B cell (primary cell): ENCODE measurements around the gene PHACTR3. TPM values are rescaled to one million over a fixed set of nuclear protein-coding genes. Genes with fewer than 3 reads are reported as not detected.

Experiments used
- ATAC-seq: fragments of 200-7000 bp; cut with Tn5 transposase; one replicate; pipeline ENCODE4 v1.10.0; 2021; ENCODE audit warnings: low read depth, mild to moderate bottlenecking, moderate number of reproducible peaks, moderate library complexity
- CTCF ChIA-PET: fragments of 350-600 bp; sonication (Branson Sonifier 250); formaldehyde crosslinking; loops from one replicate; lab custom pipeline; 2021; ENCODE audit warnings: antibody characterized with exemption, inconsistent platforms; lab: Charles Lee
- POLR2A ChIA-PET: fragments of 350-600 bp; sonication (Branson Sonifier 250); formaldehyde crosslinking; loops from one replicate; lab custom pipeline; 2021; ENCODE audit warnings: antibody characterized with exemption; lab: Charles Lee
- DNase-seq: peaks from one replicate; pipeline ENCODE4 v3.0.0; 2013
- H2AFZ ChIP-seq: 2 replicates; pipeline ENCODE4 v1.6.1; 2012; ENCODE audit warnings: mild to moderate bottlenecking, low read depth, low read length; ENCODE audit not compliant: insufficient read depth, poor library complexity, severe bottlenecking
- H3K27ac ChIP-seq, 2 donors: 1 replicate in 1 of 2; 2 replicates in 1 of 2; pipeline ENCODE4 v1.5.1; 2012 to 2013; ENCODE audit warnings: low read length in 2 of 2, mild to moderate bottlenecking in 2 of 2, moderate library complexity in 1 of 2
- H3K27me3 ChIP-seq, 4 experiments: fragments of 200-600 bp in 1 of 4; sonication (generic) in 1 of 4; replicated peaks in 1 of 4; 1 replicate in 2 of 4; 2 replicates in 2 of 4; pipeline versions ENCODE4 v1.6.1 to v1.7.0; 2013 to 2016; ENCODE audit warnings: low read length in 3 of 4, mild to moderate bottlenecking in 2 of 4, mixed read lengths in 1 of 4, moderate library complexity in 1 of 4; ENCODE audit not compliant: insufficient read depth in 4 of 4, control insufficient read depth in 3 of 4; ENCODE audit errors: control extremely low read depth in 1 of 4
- H3K36me3 ChIP-seq, 2 experiments: replicated peaks in 1 of 2; 1 replicate in 1 of 2; 2 replicates in 1 of 2; pipeline versions ENCODE4 v1.6.1 to v1.7.1; 2013; ENCODE audit warnings: low read length in 1 of 2; ENCODE audit not compliant: insufficient read depth in 2 of 2, control insufficient read depth in 1 of 2; ENCODE audit errors: control extremely low read depth in 1 of 2, extremely low read depth in 1 of 2
- H3K4me1 ChIP-seq, 2 donors: fragments of 200-600 bp in 1 of 2; sonication (generic) in 1 of 2; 1 replicate in 1 of 2; 2 replicates in 1 of 2; pipeline versions ENCODE4 v1.5.1 to v1.6.1; 2013 to 2017; ENCODE audit warnings: low read length in 2 of 2; ENCODE audit not compliant: control insufficient read depth in 2 of 2, insufficient read depth in 2 of 2
- H3K4me2 ChIP-seq: replicated peaks from 2 replicates; pipeline ENCODE3; 2012; ENCODE audit warnings: mild to moderate bottlenecking, low read depth, low read length; ENCODE audit not compliant: poor library complexity, severe bottlenecking
- H3K4me3 ChIP-seq, 5 experiments: fragments of 200-600 bp in 1 of 5; sonication (generic) in 1 of 5; 1 replicate in 3 of 5; 2 replicates in 2 of 5; pipeline versions ENCODE4 v1.5.1 to v1.7.0; 2011 to 2016; ENCODE audit warnings: low read length in 4 of 5, mild to moderate bottlenecking in 4 of 5, low read depth in 2 of 5, control low read depth in 1 of 5, moderate library complexity in 1 of 5; ENCODE audit not compliant: insufficient read depth in 1 of 5; ENCODE audit errors: control extremely low read depth in 1 of 5, extremely low read depth in 1 of 5
- H3K79me2 ChIP-seq: fragments of 200-600 bp; sonication (generic); one replicate; pipeline ENCODE4 v1.6.0; 2016; ENCODE audit warnings: low read length; ENCODE audit not compliant: control insufficient read depth, insufficient read depth
- H3K9ac ChIP-seq: fragments of 200-600 bp; sonication (generic); 2 replicates; pipeline ENCODE4 v1.6.1; 2017; ENCODE audit warnings: mild to moderate bottlenecking, low read length, moderate library complexity
- H3K9me3 ChIP-seq, 3 donors: one replicate each; pipeline versions ENCODE4 v1.6.1 to v1.7.1; 2013; ENCODE audit warnings: low read length in 2 of 3; ENCODE audit not compliant: control insufficient read depth in 2 of 3, insufficient read depth in 1 of 3; ENCODE audit errors: control extremely low read depth in 1 of 3
- H4K20me1 ChIP-seq: 2 replicates; pipeline ENCODE4 v1.6.0; 2012; ENCODE audit warnings: mild to moderate bottlenecking, low read length; ENCODE audit not compliant: insufficient read depth, control insufficient read depth, poor library complexity, severe bottlenecking
- H3K27ac Mint-ChIP-seq: one replicate; pipeline ENCODE4 v1.8.0; 2021; ENCODE audit warnings: mixed read lengths
- H3K27me3 Mint-ChIP-seq: one replicate; pipeline ENCODE4 v1.8.0; 2021; ENCODE audit warnings: mixed read lengths
- H3K4me1 Mint-ChIP-seq: one replicate; pipeline ENCODE4 v1.8.0; 2021; ENCODE audit warnings: mixed read lengths
- H3K4me3 Mint-ChIP-seq: one replicate; pipeline ENCODE4 v1.8.0; 2021; ENCODE audit warnings: mixed read lengths
- H3K9me3 Mint-ChIP-seq: one replicate; pipeline ENCODE4 v1.8.0; 2022; ENCODE audit warnings: mixed read lengths; ENCODE audit not compliant: insufficient read depth
- EZH2 ChIP-seq: IDR thresholded peaks from 2 replicates; pipeline ENCODE4 v1.6.1; 2012; ENCODE audit warnings: borderline replicate concordance, low read depth, mild to moderate bottlenecking, moderate library complexity, low read length; ENCODE audit not compliant: insufficient read depth, poor library complexity, severe bottlenecking
- WGBS: methylation state at CpG from one replicate; pipeline ENCODE4 v1.1.5; 2013; ENCODE audit warnings: missing lambda C conversion rate; ENCODE audit not compliant: insufficient coverage; 5-methylcytosine and 5-hydroxymethylcytosine counted together
- intact Hi-C: fragments of 100-400 bp; cut with micrococcal nuclease; formaldehyde crosslinking; loops from one replicate; pipeline ENCODE4 v1.10.0; 2022
- polyA plus RNA-seq: library from polyadenylated mRNA; depleted of rRNA; stranded (reverse); fragments of >200 nt; gene quantifications from 2 replicates; pipeline ENCODE4 v1.2.3, GENCODE V29; 2012
- total RNA-seq, 2 donors: library from RNA; stranded (reverse); fragments of 120-200 nt in 1 of 2; gene quantifications; 1 replicate in 1 of 2; 2 replicates in 1 of 2; pipeline versions ENCODE4 v1.2.3 to v1.2.4, GENCODE V29; 2013 to 2022
- TF ChIP-seq, protein P1 (sequence below): fragments of 200-600 bp; IDR thresholded peaks from one replicate; pipeline ENCODE4 v1.8.0; 2022; ENCODE audit warnings: antibody characterized with exemption, mild to moderate bottlenecking

The PHACTR3 gene
- total and polyA plus RNA-seq, 2 donors (not counting 1 experiment from before 2014, with no cell fraction given): not detected

DNA sequence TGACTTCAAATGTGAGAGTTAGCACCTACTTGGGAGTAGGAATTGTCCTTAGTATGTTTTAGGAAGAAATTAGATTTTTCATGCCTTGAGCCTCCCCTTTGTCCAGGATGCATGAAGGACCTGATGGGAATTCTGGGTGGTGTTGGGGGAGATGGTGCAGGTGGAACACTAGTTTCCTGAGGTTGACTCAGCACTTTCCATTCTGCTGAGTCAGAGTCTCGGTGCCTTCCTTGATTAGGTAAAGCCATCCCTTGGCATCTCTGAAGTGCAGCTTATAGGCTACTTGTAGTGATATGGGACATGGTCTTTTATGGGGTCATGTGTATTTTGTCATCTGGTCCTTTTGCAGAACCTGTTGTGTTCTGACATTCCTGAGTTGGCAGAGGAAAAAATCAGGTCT lies 105.3 kb downstream of the PHACTR3 start:
- peaks cover 6% of the 10 kb centered on the region for H3K9me3 Mint-ChIP-seq
- no peak overlapping the region for H3K27ac Mint-ChIP-seq
- Histone ChIP-seq H3K9me3 (peaks cover 4 to 14% (median 6%) of the 10 kb centered on the region in 3 donors), H3K4me1 (no peaks in the 10 kb centered on the region), H3K79me2 (no peaks in the 10 kb centered on the region), H3K4me2 (no peak overlapping the region), H3K27ac (no peak overlapping the region), H3K36me3 (no peaks in the 10 kb centered on the region), H3K9ac (no peak overlapping the region), H3K4me3 (no peak overlapping the region), H4K20me1 (no peaks in the 10 kb centered on the region), H2AFZ (no peak overlapping the region), H3K27me3 (peaks cover 0 to 5% (median 0%) of the 10 kb centered on the region in 4 experiments)
- H3K27me3 Mint-ChIP-seq: peaks cover 7% of the 10 kb centered on the region
- ATAC-seq (no peak), DNase-seq (no peak)
- H3K4me3 Mint-ChIP-seq: no peak overlapping the region
- POLR2A ChIA-PET: no interaction called here
- H3K4me1 Mint-ChIP-seq: no peaks in the 10 kb centered on the region
- CTCF ChIA-PET: no interaction called here
- TF ChIP-seq EZH2: no peak
- TF ChIP-seq, protein P1, sequence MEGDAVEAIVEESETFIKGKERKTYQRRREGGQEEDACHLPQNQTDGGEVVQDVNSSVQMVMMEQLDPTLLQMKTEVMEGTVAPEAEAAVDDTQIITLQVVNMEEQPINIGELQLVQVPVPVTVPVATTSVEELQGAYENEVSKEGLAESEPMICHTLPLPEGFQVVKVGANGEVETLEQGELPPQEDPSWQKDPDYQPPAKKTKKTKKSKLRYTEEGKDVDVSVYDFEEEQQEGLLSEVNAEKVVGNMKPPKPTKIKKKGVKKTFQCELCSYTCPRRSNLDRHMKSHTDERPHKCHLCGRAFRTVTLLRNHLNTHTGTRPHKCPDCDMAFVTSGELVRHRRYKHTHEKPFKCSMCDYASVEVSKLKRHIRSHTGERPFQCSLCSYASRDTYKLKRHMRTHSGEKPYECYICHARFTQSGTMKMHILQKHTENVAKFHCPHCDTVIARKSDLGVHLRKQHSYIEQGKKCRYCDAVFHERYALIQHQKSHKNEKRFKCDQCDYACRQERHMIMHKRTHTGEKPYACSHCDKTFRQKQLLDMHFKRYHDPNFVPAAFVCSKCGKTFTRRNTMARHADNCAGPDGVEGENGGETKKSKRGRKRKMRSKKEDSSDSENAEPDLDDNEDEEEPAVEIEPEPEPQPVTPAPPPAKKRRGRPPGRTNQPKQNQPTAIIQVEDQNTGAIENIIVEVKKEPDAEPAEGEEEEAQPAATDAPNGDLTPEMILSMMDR: no peak
- intact Hi-C loops: no loop called here
- WGBS: 25% methylated on average over 1 of the region's 1 CpG

DNA sequence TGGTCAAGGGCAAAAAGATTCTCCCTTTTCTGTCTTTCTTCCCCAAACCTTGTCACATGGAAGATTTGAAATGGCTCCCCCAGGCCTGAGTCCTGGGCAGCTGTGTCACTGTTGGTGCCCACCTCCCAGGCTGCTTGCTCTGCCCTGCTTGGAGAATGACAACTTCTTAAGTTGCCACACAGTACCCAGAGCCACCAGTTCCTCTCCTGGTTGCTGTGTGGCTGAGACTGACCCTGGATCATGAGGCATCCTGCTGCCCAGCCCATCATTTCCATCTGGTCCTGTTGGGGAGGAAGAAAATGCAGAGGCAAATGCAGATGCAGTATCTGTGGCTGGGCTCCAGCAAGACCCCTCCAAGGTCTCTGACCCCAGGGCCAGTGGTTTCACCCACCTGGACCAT lies 113.7 kb downstream of the PHACTR3 start:
- ATAC-seq: no peak
- H3K27ac ChIP-seq: no peak overlapping the region
- H3K27me3 ChIP-seq: no peaks in the 10 kb centered on the region
- no peak overlapping the region for H3K4me3 ChIP-seq
- no peaks in the 10 kb centered on the region for H3K36me3 ChIP-seq
- H3K4me1 Mint-ChIP-seq: no peaks in the 10 kb centered on the region
- H3K27me3 Mint-ChIP-seq: peaks cover 11% of the 10 kb centered on the region
- ChIA-PET POLR2A (no interaction called here), CTCF (no interaction called here)
- TF ChIP-seq, protein P1: no peak
- no peak for TF ChIP-seq EZH2
- no peak overlapping the region for H3K27ac Mint-ChIP-seq
- no peaks in the 10 kb centered on the region for H3K79me2 ChIP-seq
- no peak overlapping the region for H3K9ac ChIP-seq
- H3K4me1 ChIP-seq: no peaks in the 10 kb centered on the region
- no peaks in the 10 kb centered on the region for H3K9me3 Mint-ChIP-seq
- no peaks in the 10 kb centered on the region for H4K20me1 ChIP-seq
- no peak overlapping the region for H3K4me2 ChIP-seq
- intact Hi-C loops: no loop called here
- H3K9me3 ChIP-seq: no peaks in the 10 kb centered on the region
- no peak for DNase-seq
- no peak overlapping the region for H2AFZ ChIP-seq
- no peak overlapping the region for H3K4me3 Mint-ChIP-seq
